Measurements from ENCODE around the gene SOCS6. TPM values are rescaled to one million over a fixed set of nuclear protein-coding genes. Genes with fewer than 3 reads are reported as not detected.

Gene SOCS6
- total RNA-seq, 1 experiment from 2014 or later = 16.9 TPM

GRCh38 chr18:70295192-70296188 is 6.6 kb downstream of the SOCS6 start:
- Mint-ChIP-seq H3K4me1 (ENCODE audit: insufficient read depth, unreplicated experiment) (peaks cover 53% of the 10 kb centered on the region), H3K4me3 (ENCODE audit: unreplicated experiment) (no peak overlapping the region), H3K27ac (ENCODE audit: low read depth, unreplicated experiment) (peak overlapping the region; percentile 36), H3K27me3 (ENCODE audit: insufficient read depth, unreplicated experiment) (no peaks in the 10 kb centered on the region), H3K9me3 (ENCODE audit: unreplicated experiment) (no peaks in the 10 kb centered on the region), H3K36me3 (ENCODE audit: insufficient read depth, unreplicated experiment) (peaks cover 7% of the 10 kb centered on the region)
- DNase-seq (ENCODE audit: unreplicated experiment) = no peak
- ChIA-PET CTCF (interaction anchor here (0.6 to 1.7 kb wide), 5 partner anchors 13 to 1847 kb away, joined by 3 to 4 read pairs (median 3); no protein-coding TSS in a partner anchor), POLR2A (interaction anchor here (0.6 to 1.5 kb wide), 3 partner anchors 14 to 72 kb away, joined by 3 to 5 read pairs (median 3); no protein-coding TSS in a partner anchor)
- TF ChIP-seq CTCF (IDR thresholded peaks at IDR 0.05; ENCODE audit: unreplicated experiment) = no peak
- no TSS peak for BruUV-seq (replicated peaks)
- intact Hi-C loops (cut with micrococcal nuclease) = loop anchor here (10.0 kb wide), 1 partner anchor 89 kb away; no protein-coding TSS in a partner anchor

- DNase-seq (ENCODE audit: unreplicated experiment) = no peak
- Mint-ChIP-seq H3K4me3 (ENCODE audit: unreplicated experiment) (no peak overlapping the region), H3K4me1 (ENCODE audit: insufficient read depth, unreplicated experiment) (peaks cover 45% of the 10 kb centered on the region), H3K36me3 (ENCODE audit: insufficient read depth, unreplicated experiment) (peaks cover 4% of the 10 kb centered on the region), H3K27ac (ENCODE audit: low read depth, unreplicated experiment) (peak overlapping the region; percentile 36), H3K9me3 (ENCODE audit: unreplicated experiment) (no peaks in the 10 kb centered on the region), H3K27me3 (ENCODE audit: insufficient read depth, unreplicated experiment) (no peaks in the 10 kb centered on the region)
- intact Hi-C loops (cut with micrococcal nuclease) = loop anchor here (10.0 kb wide), 1 partner anchor 89 kb away; no protein-coding TSS in a partner anchor
- POLR2A ChIA-PET = interaction anchor here (1.5 kb wide), 1 partner anchor 61 kb away, joined by 5 read pairs; no protein-coding TSS in a partner anchor
- no TSS peak for BruUV-seq (replicated peaks)
- CTCF ChIA-PET = interaction anchor here (0.7 to 1.7 kb wide), 3 partner anchors 36 to 1846 kb away, joined by 3 to 4 read pairs (median 3); no protein-coding TSS in a partner anchor
- TF ChIP-seq CTCF (IDR thresholded peaks at IDR 0.05; ENCODE audit: unreplicated experiment) = no peak
Measured at GRCh38 chr18:70296289-70296688, 7.4 kb downstream of the SOCS6 start.

GRCh38 chr18:70296781-70297180 is 7.9 kb downstream of the SOCS6 start:
- POLR2A ChIA-PET = no interaction called here
- BruUV-seq (replicated peaks) = no TSS peak
- no peak for DNase-seq (ENCODE audit: unreplicated experiment)
- H3K27ac Mint-ChIP-seq (ENCODE audit: low read depth, unreplicated experiment) = no peak overlapping the region
- H3K4me1 Mint-ChIP-seq (ENCODE audit: insufficient read depth, unreplicated experiment) = peaks cover 45% of the 10 kb centered on the region
- TF ChIP-seq CTCF (IDR thresholded peaks at IDR 0.05; ENCODE audit: unreplicated experiment) = no peak
- no peak overlapping the region for H3K4me3 Mint-ChIP-seq (ENCODE audit: unreplicated experiment)
- H3K36me3 Mint-ChIP-seq (ENCODE audit: insufficient read depth, unreplicated experiment) = no peaks in the 10 kb centered on the region
- no peaks in the 10 kb centered on the region for H3K27me3 Mint-ChIP-seq (ENCODE audit: insufficient read depth, unreplicated experiment)
- no peaks in the 10 kb centered on the region for H3K9me3 Mint-ChIP-seq (ENCODE audit: unreplicated experiment)
- intact Hi-C loops (cut with micrococcal nuclease) = loop anchor here (10.0 kb wide), 1 partner anchor 88 kb away; no protein-coding TSS in a partner anchor
- CTCF ChIA-PET = interaction anchor here (1.7 kb wide), 1 partner anchor 137 kb away, joined by 4 read pairs; no protein-coding TSS in a partner anchor

- Mint-ChIP-seq H3K9me3 (ENCODE audit: unreplicated experiment) (no peaks in the 10 kb centered on the region), H3K36me3 (ENCODE audit: insufficient read depth, unreplicated experiment) (no peaks in the 10 kb centered on the region), H3K4me1 (ENCODE audit: insufficient read depth, unreplicated experiment) (peaks cover 34% of the 10 kb centered on the region), H3K4me3 (ENCODE audit: unreplicated experiment) (no peak overlapping the region), H3K27ac (ENCODE audit: low read depth, unreplicated experiment) (no peak overlapping the region), H3K27me3 (ENCODE audit: insufficient read depth, unreplicated experiment) (no peaks in the 10 kb centered on the region)
- no peak for TF ChIP-seq CTCF (IDR thresholded peaks at IDR 0.05; ENCODE audit: unreplicated experiment)
- intact Hi-C loops (cut with micrococcal nuclease) = loop anchor here (10.0 kb wide), 1 partner anchor 85 kb away; no protein-coding TSS in a partner anchor
- no peak for DNase-seq (ENCODE audit: unreplicated experiment)
- BruUV-seq (replicated peaks) = no TSS peak
- ChIA-PET CTCF (no interaction called here), POLR2A (interaction anchor here (0.9 kb wide), 1 partner anchor 9 kb away, joined by 3 read pairs; no protein-coding TSS in a partner anchor)
Measured at GRCh38 chr18:70299393-70299792, 10.5 kb downstream of the SOCS6 start.
